ENCODE data around the gene VPS13C.
A peak's percentile ranks its signal among the peaks of the same experiment; 100 is the strongest.

The VPS13C gene

GRCh38 chr15:62060896-62061280 is 641 bp upstream of the VPS13C start:
- DNase-seq, result no peak
- peak overlapping the region; percentile 73 for H3K4me3 ChIP-seq (ENCODE audit: low read depth, low read length)
- no peaks in the 10 kb centered on the region for H3K27me3 ChIP-seq

DNA sequence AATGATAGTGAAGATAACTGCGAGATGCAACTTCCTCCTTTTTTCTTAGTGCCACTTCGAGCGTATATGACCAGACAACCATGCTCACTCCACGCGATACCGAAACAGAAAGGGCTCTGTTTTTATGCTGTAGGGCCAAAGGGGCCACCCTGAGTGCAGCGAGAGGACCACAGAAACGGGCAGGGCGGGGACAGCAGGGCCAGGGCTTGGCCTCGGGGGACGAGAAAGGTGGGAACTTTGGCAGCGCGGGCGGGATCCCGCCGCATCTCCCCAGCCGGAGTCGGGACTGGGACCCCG is 483 bp downstream of the VPS13C start:
- no peaks in the 10 kb centered on the region for H3K9me3 ChIP-seq
- TF ChIP-seq, protein P1, sequence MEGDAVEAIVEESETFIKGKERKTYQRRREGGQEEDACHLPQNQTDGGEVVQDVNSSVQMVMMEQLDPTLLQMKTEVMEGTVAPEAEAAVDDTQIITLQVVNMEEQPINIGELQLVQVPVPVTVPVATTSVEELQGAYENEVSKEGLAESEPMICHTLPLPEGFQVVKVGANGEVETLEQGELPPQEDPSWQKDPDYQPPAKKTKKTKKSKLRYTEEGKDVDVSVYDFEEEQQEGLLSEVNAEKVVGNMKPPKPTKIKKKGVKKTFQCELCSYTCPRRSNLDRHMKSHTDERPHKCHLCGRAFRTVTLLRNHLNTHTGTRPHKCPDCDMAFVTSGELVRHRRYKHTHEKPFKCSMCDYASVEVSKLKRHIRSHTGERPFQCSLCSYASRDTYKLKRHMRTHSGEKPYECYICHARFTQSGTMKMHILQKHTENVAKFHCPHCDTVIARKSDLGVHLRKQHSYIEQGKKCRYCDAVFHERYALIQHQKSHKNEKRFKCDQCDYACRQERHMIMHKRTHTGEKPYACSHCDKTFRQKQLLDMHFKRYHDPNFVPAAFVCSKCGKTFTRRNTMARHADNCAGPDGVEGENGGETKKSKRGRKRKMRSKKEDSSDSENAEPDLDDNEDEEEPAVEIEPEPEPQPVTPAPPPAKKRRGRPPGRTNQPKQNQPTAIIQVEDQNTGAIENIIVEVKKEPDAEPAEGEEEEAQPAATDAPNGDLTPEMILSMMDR (IDR thresholded peaks at IDR 0.05; ENCODE audit: low read depth, low read length), result no peak
- peak; percentile 69 for DNase-seq
- peak overlapping the region; percentile 73 for H3K4me3 ChIP-seq (ENCODE audit: low read depth, low read length)
- no peaks in the 10 kb centered on the region; the same call in 1 of the 2 replicates for H3K4me1 ChIP-seq
- no peaks in the 10 kb centered on the region for H3K36me3 ChIP-seq
- H3K27me3 ChIP-seq, result no peaks in the 10 kb centered on the region

More at GRCh38 chr15:62060896-62061280, 641 bp upstream of the VPS13C start:
- no peaks in the 10 kb centered on the region for H3K9me3 ChIP-seq
- H3K4me1 ChIP-seq, result no peaks in the 10 kb centered on the region; the same call in 1 of the 2 replicates
- H3K36me3 ChIP-seq, result no peaks in the 10 kb centered on the region
- TF ChIP-seq, protein P1 (IDR thresholded peaks at IDR 0.05; ENCODE audit: low read depth, low read length), result no peak

DNA sequence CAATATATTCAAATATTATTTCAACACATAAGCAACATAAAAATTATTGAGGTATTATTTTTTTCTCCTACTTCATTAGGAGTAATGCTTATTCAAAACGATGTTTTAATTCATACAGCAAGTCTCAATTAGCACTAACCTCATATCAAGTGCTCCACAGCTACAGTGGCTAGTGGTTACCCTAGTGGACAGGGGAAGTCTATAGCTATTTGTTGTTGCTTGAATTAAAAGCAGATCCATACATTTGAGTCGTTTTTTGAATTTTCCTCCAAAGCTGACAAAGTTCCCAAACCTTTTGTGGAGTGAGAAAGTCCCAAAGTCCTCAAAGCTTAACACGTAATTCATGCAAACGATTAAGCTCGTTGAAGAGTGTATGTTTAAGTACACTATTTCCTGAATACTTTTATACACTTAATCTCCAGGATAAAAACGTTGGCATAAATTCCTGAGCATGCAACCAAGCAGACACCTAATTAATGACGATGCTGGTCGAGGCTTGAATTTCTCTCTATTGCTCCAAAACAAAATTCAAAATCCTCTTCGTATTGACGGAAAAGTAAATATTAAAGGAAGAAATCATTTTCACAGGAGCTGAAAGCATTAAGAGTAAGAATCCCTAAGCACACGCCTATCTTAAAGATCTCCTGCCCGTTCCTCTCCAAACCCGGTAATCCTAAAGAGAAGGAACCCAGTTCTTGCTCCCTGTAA is 985 bp downstream of the VPS13C start:
- Histone ChIP-seq H3K27me3 (no peaks in the 10 kb centered on the region), H3K4me3 (ENCODE audit: low read depth, low read length) (peak overlapping the region; percentile 73), H3K36me3 (no peaks in the 10 kb centered on the region), H3K4me1 (no peaks in the 10 kb centered on the region; the same call in 1 of the 2 replicates), H3K9me3 (no peaks in the 10 kb centered on the region)
- no peak for DNase-seq
- TF ChIP-seq, protein P1 (IDR thresholded peaks at IDR 0.05; ENCODE audit: low read depth, low read length), result peak; percentile 23

DNA sequence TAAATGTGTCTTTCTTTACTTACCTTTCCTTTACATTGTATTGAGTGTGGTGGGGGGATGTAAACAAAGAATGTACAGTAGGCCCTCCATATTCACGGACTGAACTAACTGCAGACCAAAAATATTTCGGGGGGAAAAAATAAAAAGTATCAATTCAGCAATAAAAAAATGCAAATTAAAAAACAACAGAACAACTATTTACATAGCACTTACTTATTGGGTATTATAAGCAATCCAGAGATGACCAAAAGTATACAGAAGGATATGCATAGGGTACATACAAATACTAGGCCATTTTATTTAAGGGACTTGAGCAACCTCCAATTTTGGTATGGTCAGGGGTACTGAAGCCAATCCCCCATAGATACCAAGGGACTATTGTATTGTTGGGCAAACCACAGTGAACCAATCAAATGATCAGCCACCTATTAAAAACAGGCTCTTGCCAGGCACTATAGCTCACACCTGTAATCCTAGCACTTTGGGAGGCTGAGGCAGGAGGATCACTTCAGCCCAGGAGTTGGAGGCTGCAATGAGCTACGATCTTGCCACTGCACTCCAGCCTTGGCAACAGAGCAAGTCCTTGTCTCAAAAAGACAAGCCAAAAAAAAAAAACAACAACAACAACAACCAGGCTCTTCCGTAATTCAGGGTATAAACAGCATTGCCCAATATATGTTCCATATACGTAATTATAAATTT is 1.8 kb downstream of the VPS13C start:
- TF ChIP-seq, protein P1 (IDR thresholded peaks at IDR 0.05; ENCODE audit: low read depth, low read length), result no peak
- no peaks in the 10 kb centered on the region for H3K27me3 ChIP-seq
- H3K36me3 ChIP-seq, result no peaks in the 10 kb centered on the region
- H3K4me1 ChIP-seq, result peaks cover 5% of the 10 kb centered on the region
- no peak overlapping the region for H3K4me3 ChIP-seq (ENCODE audit: low read depth, low read length)
- H3K9me3 ChIP-seq, result no peaks in the 10 kb centered on the region
- DNase-seq, result no peak

DNA sequence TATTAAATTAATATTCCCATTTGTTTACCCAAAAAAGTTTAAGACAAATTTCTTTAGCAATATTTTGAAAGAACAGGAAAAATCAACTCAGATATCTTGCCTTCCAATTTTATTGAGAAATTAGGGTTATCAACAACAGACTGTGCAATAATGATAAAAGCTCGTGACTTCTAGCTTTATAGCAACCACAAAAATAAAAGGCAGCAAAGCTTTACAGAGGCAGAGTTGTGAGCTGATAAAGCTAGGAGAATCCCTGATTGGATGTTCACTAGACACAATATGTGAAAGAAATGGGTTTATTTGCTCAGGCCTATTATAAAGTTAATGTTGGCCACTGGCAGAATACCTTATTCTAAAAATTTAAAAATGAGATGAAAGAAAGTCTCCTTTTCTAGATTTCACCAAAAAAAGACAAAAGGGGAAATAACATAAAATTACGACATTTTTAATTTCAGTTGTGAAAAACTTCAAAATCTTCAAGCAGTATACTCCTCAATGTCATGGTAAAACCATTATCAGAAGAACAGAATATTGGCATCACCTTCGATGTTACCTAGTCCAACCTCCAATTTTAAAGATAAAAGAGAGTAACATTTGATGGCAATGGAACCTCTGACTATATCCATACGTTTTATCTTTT is 2.8 kb downstream of the VPS13C start:
- H3K36me3 ChIP-seq, result no peaks in the 10 kb centered on the region
- no peaks in the 10 kb centered on the region for H3K27me3 ChIP-seq
- DNase-seq, result no peak
- no peaks in the 10 kb centered on the region for H3K9me3 ChIP-seq
- no peak overlapping the region for H3K4me3 ChIP-seq (ENCODE audit: low read depth, low read length)
- H3K4me1 ChIP-seq, result peaks cover 10% of the 10 kb centered on the region
- TF ChIP-seq, protein P1 (IDR thresholded peaks at IDR 0.05; ENCODE audit: low read depth, low read length), result no peak

GRCh38 chr15:62054979-62055378 is 5.3 kb downstream of the VPS13C start:
- DNase-seq, result no peak
- TF ChIP-seq, protein P1 (IDR thresholded peaks at IDR 0.05; ENCODE audit: low read depth, low read length), result no peak
- no peaks in the 10 kb centered on the region for H3K9me3 ChIP-seq
- H3K4me1 ChIP-seq, result peaks cover 10% of the 10 kb centered on the region
- no peaks in the 10 kb centered on the region for H3K36me3 ChIP-seq
- H3K27me3 ChIP-seq, result no peaks in the 10 kb centered on the region
- no peak overlapping the region for H3K4me3 ChIP-seq (ENCODE audit: low read depth, low read length)
